NCI-H510A treated with DMSO at 0.1 percent for 48 hours (cell line): ENCODE measurements around the gene NRP1.
A peak's percentile ranks its signal among the peaks of the same experiment; 100 is the strongest.
"Not testable (repeated sequence)": the region's sequence is repeated elsewhere in the genome, so short reads cannot be mapped to it uniquely, and the experiment has no call there.

Experiments
- DNase-seq: peaks from one replicate; lab custom pipeline; 2025; lab: John Stamatoyannopoulos, UW

The NRP1 gene

GRCh38 chr10:33237736-33238624, 96.5 kb downstream of the NRP1 start:
- no peak for DNase-seq

- no peak for DNase-seq
Measured at GRCh38 chr10:33236916-33237315, 97.6 kb downstream of the NRP1 start.

GRCh38 chr10:33235951-33236350, 98.5 kb downstream of the NRP1 start:
- DNase-seq = no peak

GRCh38 chr10:33235251-33235884, 99.1 kb downstream of the NRP1 start:
- no peak for DNase-seq

- no peak for DNase-seq
Measured at GRCh38 chr10:33234831-33235237, 99.6 kb downstream of the NRP1 start.

GRCh38 chr10:33233635-33234034, 100.8 kb downstream of the NRP1 start:
- no peak for DNase-seq

GRCh38 chr10:33233221-33233620, 101.2 kb downstream of the NRP1 start:
- DNase-seq = no peak

GRCh38 chr10:33231621-33232350, 102.7 kb downstream of the NRP1 start:
- DNase-seq = no peak

- DNase-seq = no peak
Measured at GRCh38 chr10:33229949-33230267, 104.6 kb downstream of the NRP1 start.

GRCh38 chr10:33229252-33229948, 105.1 kb downstream of the NRP1 start:
- DNase-seq = peak; percentile 34

GRCh38 chr10:33228426-33228825, 106.0 kb downstream of the NRP1 start:
- no peak for DNase-seq

- DNase-seq = no peak
Measured at GRCh38 chr10:33227489-33227888, 107.0 kb downstream of the NRP1 start.

GRCh38 chr10:33224251-33224965, 110.1 kb downstream of the NRP1 start:
- DNase-seq = no peak

- no peak for DNase-seq
Measured at GRCh38 chr10:33223326-33224000, 111.0 kb downstream of the NRP1 start.

GRCh38 chr10:33222304-33222703, 112.2 kb downstream of the NRP1 start:
- DNase-seq = not testable (repeated sequence)

GRCh38 chr10:33217854-33218253, 116.6 kb downstream of the NRP1 start:
- DNase-seq = no peak

GRCh38 chr10:33216661-33217427, 117.6 kb downstream of the NRP1 start:
- DNase-seq = no peak

GRCh38 chr10:33215635-33216034, 118.8 kb downstream of the NRP1 start:
- no peak for DNase-seq

- DNase-seq = no peak
Measured at GRCh38 chr10:33215154-33215553, 119.3 kb downstream of the NRP1 start.

- no peak for DNase-seq
Measured at GRCh38 chr10:33214174-33214573, 120.3 kb downstream of the NRP1 start.
